ENCODE results near the gene FASTKD3.

FASTKD3 gene

DNA sequence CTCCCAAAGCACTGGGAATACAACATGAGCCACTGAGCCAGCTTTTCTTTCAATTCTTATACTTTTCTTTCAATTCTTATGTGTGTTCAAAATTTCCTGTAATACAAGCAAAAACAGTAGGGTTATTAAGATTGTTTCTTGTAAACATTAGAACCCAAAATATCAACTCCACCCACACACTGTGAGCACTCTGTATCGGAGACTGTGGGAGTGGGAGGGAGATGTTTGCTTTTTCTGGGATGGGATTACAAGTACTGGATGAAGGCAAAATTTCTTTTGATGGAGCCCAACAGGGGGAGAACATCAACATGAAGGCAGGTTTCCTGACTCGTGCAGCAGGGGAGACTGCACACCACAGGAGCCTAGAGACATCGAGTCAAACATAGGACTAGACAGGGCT is 13.2 kb downstream of the FASTKD3 start:
- no peak overlapping the region for H3K4me2 ChIP-seq (ENCODE audit: low read length)
- H3K36me3 ChIP-seq (ENCODE audit: insufficient read depth, low read length) = peaks cover 25% of the 10 kb centered on the region
- H3K9me3 ChIP-seq (ENCODE audit: low read length) = no peaks in the 10 kb centered on the region
- H2AFZ ChIP-seq (ENCODE audit: low read length) = no peak overlapping the region
- no peak overlapping the region for H3K27ac ChIP-seq (ENCODE audit: low read depth, low read length, poor library complexity, severe bottlenecking)
- H3K9ac ChIP-seq (ENCODE audit: low read length) = no peak overlapping the region
- no peak overlapping the region for H3K4me3 ChIP-seq (ENCODE audit: low read depth, low read length, poor library complexity, severe bottlenecking)
- no peaks in the 10 kb centered on the region for H3K9me2 ChIP-seq (ENCODE audit: low read depth, low read length)
- no peaks in the 10 kb centered on the region for H4K20me1 ChIP-seq (ENCODE audit: insufficient read depth, low read length)
- H3K27me3 ChIP-seq (ENCODE audit: insufficient read depth, low read length) = no peaks in the 10 kb centered on the region
- H3K4me1 ChIP-seq (ENCODE audit: insufficient read depth, low read length, severe bottlenecking) = no peaks in the 10 kb centered on the region
- no peaks in the 10 kb centered on the region for H3K79me2 ChIP-seq (ENCODE audit: insufficient read depth, low read length)
- no peaks in the 10 kb centered on the region for H3F3A ChIP-seq (ENCODE audit: insufficient read depth, low read length)
- TF ChIP-seq EZH2 (IDR thresholded peaks at IDR 0.05; ENCODE audit: borderline replicate concordance, low read length) = no peak
- TF ChIP-seq, protein P1, sequence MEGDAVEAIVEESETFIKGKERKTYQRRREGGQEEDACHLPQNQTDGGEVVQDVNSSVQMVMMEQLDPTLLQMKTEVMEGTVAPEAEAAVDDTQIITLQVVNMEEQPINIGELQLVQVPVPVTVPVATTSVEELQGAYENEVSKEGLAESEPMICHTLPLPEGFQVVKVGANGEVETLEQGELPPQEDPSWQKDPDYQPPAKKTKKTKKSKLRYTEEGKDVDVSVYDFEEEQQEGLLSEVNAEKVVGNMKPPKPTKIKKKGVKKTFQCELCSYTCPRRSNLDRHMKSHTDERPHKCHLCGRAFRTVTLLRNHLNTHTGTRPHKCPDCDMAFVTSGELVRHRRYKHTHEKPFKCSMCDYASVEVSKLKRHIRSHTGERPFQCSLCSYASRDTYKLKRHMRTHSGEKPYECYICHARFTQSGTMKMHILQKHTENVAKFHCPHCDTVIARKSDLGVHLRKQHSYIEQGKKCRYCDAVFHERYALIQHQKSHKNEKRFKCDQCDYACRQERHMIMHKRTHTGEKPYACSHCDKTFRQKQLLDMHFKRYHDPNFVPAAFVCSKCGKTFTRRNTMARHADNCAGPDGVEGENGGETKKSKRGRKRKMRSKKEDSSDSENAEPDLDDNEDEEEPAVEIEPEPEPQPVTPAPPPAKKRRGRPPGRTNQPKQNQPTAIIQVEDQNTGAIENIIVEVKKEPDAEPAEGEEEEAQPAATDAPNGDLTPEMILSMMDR (IDR thresholded peaks at IDR 0.05; ENCODE audit: low read length) = no peak

DNA sequence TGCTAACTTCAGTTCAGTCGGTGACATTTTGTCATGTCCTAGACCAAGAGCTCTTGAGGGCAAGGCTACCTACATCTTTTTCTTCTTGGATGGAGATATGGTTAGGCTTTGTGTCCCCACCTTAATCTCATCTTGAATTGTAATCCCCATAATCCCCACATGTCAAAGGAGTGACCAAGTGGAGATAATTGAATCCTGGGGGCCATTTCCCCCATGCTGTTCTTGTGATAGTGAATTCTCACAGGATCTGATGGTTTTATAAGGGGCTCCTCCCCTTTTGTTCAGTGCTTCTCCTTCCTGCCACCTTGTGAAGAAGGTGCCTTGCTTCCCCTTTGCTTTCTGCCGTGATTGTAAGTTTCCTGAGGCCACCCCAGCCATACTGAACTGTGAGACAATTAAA is 15.8 kb downstream of the FASTKD3 start:
- no peak overlapping the region for H2AFZ ChIP-seq (ENCODE audit: low read length)
- H4K20me1 ChIP-seq (ENCODE audit: insufficient read depth, low read length) = no peaks in the 10 kb centered on the region
- no peak for TF ChIP-seq EZH2 (IDR thresholded peaks at IDR 0.05; ENCODE audit: borderline replicate concordance, low read length)
- TF ChIP-seq, protein P1 (IDR thresholded peaks at IDR 0.05; ENCODE audit: low read length) = no peak
- no peaks in the 10 kb centered on the region for H3K4me1 ChIP-seq (ENCODE audit: insufficient read depth, low read length, severe bottlenecking)
- no peaks in the 10 kb centered on the region for H3K27me3 ChIP-seq (ENCODE audit: insufficient read depth, low read length)
- no peaks in the 10 kb centered on the region for H3K79me2 ChIP-seq (ENCODE audit: insufficient read depth, low read length)
- no peaks in the 10 kb centered on the region for H3F3A ChIP-seq (ENCODE audit: insufficient read depth, low read length)
- H3K27ac ChIP-seq (ENCODE audit: low read depth, low read length, poor library complexity, severe bottlenecking) = no peak overlapping the region
- peaks cover 3% of the 10 kb centered on the region; the same call in 1 of the 2 replicates for H3K36me3 ChIP-seq (ENCODE audit: insufficient read depth, low read length)
- H3K4me2 ChIP-seq (ENCODE audit: low read length) = no peak overlapping the region
- no peaks in the 10 kb centered on the region for H3K9me2 ChIP-seq (ENCODE audit: low read depth, low read length)
- no peak overlapping the region for H3K9ac ChIP-seq (ENCODE audit: low read length)
- no peak overlapping the region for H3K4me3 ChIP-seq (ENCODE audit: low read depth, low read length, poor library complexity, severe bottlenecking)
- H3K9me3 ChIP-seq (ENCODE audit: low read length) = no peaks in the 10 kb centered on the region

DNA sequence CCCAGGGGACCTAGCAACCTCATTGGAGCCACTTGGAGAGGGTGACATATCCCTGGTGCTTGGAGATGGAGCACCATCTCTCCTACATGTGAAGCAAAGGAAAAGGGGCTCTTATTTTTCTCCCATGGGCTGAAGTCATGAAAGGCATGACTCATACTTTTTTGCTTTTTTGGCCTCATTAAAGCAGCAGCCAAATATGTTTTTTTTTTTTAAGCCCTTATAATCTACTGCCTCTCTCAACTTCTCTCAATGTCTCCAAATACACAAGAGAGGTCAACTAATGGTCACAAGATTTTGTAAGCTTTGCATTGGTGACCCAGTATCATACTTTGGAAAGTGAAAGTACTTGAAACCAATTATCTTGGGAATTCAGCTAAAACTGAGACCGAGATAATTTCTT is 16.3 kb downstream of the FASTKD3 start:
- Histone ChIP-seq H3F3A (ENCODE audit: insufficient read depth, low read length) (no peaks in the 10 kb centered on the region), H3K27ac (ENCODE audit: low read depth, low read length, poor library complexity, severe bottlenecking) (no peak overlapping the region), H3K4me2 (ENCODE audit: low read length) (no peak overlapping the region), H2AFZ (ENCODE audit: low read length) (no peak overlapping the region), H3K4me3 (ENCODE audit: low read depth, low read length, poor library complexity, severe bottlenecking) (no peak overlapping the region), H4K20me1 (ENCODE audit: insufficient read depth, low read length) (no peaks in the 10 kb centered on the region), H3K9me3 (ENCODE audit: low read length) (no peaks in the 10 kb centered on the region), H3K36me3 (ENCODE audit: insufficient read depth, low read length) (no peaks in the 10 kb centered on the region), H3K9ac (ENCODE audit: low read length) (no peak overlapping the region), H3K27me3 (ENCODE audit: insufficient read depth, low read length) (no peaks in the 10 kb centered on the region), H3K79me2 (ENCODE audit: insufficient read depth, low read length) (no peaks in the 10 kb centered on the region), H3K9me2 (ENCODE audit: low read depth, low read length) (no peaks in the 10 kb centered on the region), H3K4me1 (ENCODE audit: insufficient read depth, low read length, severe bottlenecking) (no peaks in the 10 kb centered on the region)
- TF ChIP-seq EZH2 (IDR thresholded peaks at IDR 0.05; ENCODE audit: borderline replicate concordance, low read length) = no peak
- TF ChIP-seq, protein P1 (IDR thresholded peaks at IDR 0.05; ENCODE audit: low read length) = no peak
